ENCODE measurements around the gene LGR5.

- no peak for TF ChIP-seq EGR1 (IDR thresholded peaks at IDR 0.05; ENCODE audit: borderline replicate concordance in 1 of 2, low read depth in 2 of 2, low read length in 2 of 2)
- no peak for TF ChIP-seq RCOR1 (conservative IDR thresholded peaks at IDR 0.05; ENCODE audit: low read depth, low read length)
- TF ChIP-seq YBX1 (IDR thresholded peaks at IDR 0.05) = no peak
- no peak for TF ChIP-seq PBX3 (IDR thresholded peaks at IDR 0.05; ENCODE audit: insufficient replicate concordance, low read depth, low read length)
- TF ChIP-seq USF2 (IDR thresholded peaks at IDR 0.05; ENCODE audit: borderline replicate concordance, low read depth, low read length) = no peak
- no peak for TF ChIP-seq EP300 (IDR thresholded peaks at IDR 0.05; ENCODE audit: borderline replicate concordance in 1 of 2, control insufficient read depth in 1 of 2, low read depth in 2 of 2, low read length in 2 of 2)
- no peak for TF ChIP-seq POLR2A (IDR thresholded peaks at IDR 0.05; ENCODE audit: low read depth, low read length)
These were observed 125.9 kb downstream of the LGR5 start for GRCh38 chr12:71565535-71565934.

Measured in GM12878 (cell line).